ENCODE measurements around the gene SLC9A5.

DNA sequence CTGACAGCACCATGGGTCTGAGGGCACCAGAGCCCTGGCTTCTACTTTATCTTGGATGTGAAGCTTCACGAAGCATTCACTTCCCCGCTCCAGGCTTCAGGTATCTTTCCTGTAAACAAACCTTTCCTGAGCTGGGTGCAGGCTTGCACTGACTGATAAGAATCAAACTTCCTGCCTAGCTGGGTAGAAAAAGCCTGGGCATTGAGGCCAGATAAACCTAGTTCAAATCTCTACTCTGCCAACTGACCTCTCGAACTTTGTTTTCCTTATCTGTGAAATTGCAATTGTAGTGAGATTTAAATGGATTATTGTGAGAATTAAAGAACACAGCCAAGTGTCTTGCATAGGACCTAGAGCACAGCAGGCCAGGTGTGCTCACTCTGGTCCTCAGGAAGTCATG lies 24.8 kb upstream of the SLC9A5 start:
- TF ChIP-seq, protein P1, sequence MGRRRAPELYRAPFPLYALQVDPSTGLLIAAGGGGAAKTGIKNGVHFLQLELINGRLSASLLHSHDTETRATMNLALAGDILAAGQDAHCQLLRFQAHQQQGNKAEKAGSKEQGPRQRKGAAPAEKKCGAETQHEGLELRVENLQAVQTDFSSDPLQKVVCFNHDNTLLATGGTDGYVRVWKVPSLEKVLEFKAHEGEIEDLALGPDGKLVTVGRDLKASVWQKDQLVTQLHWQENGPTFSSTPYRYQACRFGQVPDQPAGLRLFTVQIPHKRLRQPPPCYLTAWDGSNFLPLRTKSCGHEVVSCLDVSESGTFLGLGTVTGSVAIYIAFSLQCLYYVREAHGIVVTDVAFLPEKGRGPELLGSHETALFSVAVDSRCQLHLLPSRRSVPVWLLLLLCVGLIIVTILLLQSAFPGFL (CRISPR knock-in tag; IDR thresholded peaks at IDR 0.05; ENCODE audit: borderline replicate concordance): no peak
- no peak for TF ChIP-seq ZBTB43 (CRISPR knock-in tag; IDR thresholded peaks at IDR 0.05)
- TF ChIP-seq FOXK1 (CRISPR knock-in tag; IDR thresholded peaks at IDR 0.05): no peak
- TF ChIP-seq, protein P2, sequence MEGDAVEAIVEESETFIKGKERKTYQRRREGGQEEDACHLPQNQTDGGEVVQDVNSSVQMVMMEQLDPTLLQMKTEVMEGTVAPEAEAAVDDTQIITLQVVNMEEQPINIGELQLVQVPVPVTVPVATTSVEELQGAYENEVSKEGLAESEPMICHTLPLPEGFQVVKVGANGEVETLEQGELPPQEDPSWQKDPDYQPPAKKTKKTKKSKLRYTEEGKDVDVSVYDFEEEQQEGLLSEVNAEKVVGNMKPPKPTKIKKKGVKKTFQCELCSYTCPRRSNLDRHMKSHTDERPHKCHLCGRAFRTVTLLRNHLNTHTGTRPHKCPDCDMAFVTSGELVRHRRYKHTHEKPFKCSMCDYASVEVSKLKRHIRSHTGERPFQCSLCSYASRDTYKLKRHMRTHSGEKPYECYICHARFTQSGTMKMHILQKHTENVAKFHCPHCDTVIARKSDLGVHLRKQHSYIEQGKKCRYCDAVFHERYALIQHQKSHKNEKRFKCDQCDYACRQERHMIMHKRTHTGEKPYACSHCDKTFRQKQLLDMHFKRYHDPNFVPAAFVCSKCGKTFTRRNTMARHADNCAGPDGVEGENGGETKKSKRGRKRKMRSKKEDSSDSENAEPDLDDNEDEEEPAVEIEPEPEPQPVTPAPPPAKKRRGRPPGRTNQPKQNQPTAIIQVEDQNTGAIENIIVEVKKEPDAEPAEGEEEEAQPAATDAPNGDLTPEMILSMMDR (IDR thresholded peaks at IDR 0.05): no peak
- TF ChIP-seq ZNF121 (CRISPR knock-in tag; IDR thresholded peaks at IDR 0.05): no peak
- TF ChIP-seq, protein P3, sequence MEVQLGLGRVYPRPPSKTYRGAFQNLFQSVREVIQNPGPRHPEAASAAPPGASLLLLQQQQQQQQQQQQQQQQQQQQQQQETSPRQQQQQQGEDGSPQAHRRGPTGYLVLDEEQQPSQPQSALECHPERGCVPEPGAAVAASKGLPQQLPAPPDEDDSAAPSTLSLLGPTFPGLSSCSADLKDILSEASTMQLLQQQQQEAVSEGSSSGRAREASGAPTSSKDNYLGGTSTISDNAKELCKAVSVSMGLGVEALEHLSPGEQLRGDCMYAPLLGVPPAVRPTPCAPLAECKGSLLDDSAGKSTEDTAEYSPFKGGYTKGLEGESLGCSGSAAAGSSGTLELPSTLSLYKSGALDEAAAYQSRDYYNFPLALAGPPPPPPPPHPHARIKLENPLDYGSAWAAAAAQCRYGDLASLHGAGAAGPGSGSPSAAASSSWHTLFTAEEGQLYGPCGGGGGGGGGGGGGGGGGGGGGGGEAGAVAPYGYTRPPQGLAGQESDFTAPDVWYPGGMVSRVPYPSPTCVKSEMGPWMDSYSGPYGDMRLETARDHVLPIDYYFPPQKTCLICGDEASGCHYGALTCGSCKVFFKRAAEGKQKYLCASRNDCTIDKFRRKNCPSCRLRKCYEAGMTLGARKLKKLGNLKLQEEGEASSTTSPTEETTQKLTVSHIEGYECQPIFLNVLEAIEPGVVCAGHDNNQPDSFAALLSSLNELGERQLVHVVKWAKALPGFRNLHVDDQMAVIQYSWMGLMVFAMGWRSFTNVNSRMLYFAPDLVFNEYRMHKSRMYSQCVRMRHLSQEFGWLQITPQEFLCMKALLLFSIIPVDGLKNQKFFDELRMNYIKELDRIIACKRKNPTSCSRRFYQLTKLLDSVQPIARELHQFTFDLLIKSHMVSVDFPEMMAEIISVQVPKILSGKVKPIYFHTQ (CRISPR knock-in tag; IDR thresholded peaks at IDR 0.05): no peak

All from WTC11 (cell line).